ENCODE data around the gene SNRNP35. TPM values are rescaled to one million over a fixed set of nuclear protein-coding genes. Genes with fewer than 3 reads are reported as not detected.
"Not testable (repeated sequence)": the region's sequence is repeated elsewhere in the genome, so short reads cannot be mapped to it uniquely, and the experiment has no call there.

The SNRNP35 gene
- total RNA-seq, 1 donor from 2014 or later = 11.5 TPM

DNA sequence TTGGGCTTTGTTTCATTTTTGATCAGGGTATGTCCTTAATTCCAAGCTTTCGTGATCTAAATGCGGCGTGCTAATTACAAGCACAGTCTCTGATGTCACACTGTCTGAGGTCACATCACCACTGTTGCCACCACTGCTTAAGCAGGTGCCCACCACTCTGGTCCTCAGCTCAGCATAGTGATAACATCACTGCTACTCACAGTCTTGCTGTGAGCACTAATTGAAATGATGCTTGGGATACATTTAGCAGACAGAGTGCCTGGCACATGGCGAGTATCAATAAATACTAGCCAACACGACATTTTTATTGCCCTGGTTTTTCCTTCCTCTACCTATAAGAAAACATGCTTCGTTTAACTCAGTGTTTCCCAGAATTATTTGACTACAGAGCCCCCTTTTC is 29.3 kb upstream of the SNRNP35 start:
- TF ChIP-seq CTCF (IDR thresholded peaks at IDR 0.05; ENCODE audit: insufficient read depth, low read depth, low read length) (no peak), EZH2 (IDR thresholded peaks at IDR 0.05; ENCODE audit: insufficient read depth, low read length) (no peak)
- Histone ChIP-seq H2AFZ (ENCODE audit: low read depth, low read length) (no peak overlapping the region), H4K20me1 (ENCODE audit: insufficient read depth, low read length) (no peaks in the 10 kb centered on the region), H3K79me2 (ENCODE audit: insufficient read depth, low read length) (no peaks in the 10 kb centered on the region), H3K36me3 (ENCODE audit: insufficient read depth, low read length) (no peaks in the 10 kb centered on the region), H3K9me3 (ENCODE audit: insufficient read depth, low read depth, low read length) (no peaks in the 10 kb centered on the region), H3K4me2 (ENCODE audit: low read length) (no peak overlapping the region), H3K27ac (ENCODE audit: low read depth, low read length) (no peak overlapping the region), H3K9ac (ENCODE audit: low read length) (no peak overlapping the region), H3K27me3 (ENCODE audit: insufficient read depth, low read length) (no peaks in the 10 kb centered on the region), H3K4me3 (ENCODE audit: insufficient read depth, low read depth, low read length) (no peak overlapping the region), H3K4me1 (ENCODE audit: insufficient read depth, low read length) (no peaks in the 10 kb centered on the region)
- no peak overlapping the region for H3K27ac Mint-ChIP-seq (ENCODE audit: unreplicated experiment)
- DNase-seq (ENCODE audit: low read depth) (no peak), FAIRE-seq (no peak)
- H3K27me3 Mint-ChIP-seq (ENCODE audit: low read depth, unreplicated experiment) = no peaks in the 10 kb centered on the region
- no peaks in the 10 kb centered on the region for H3K9me3 Mint-ChIP-seq (ENCODE audit: unreplicated experiment)
- peaks cover 3% of the 10 kb centered on the region for H3K36me3 Mint-ChIP-seq (ENCODE audit: low read depth, unreplicated experiment)
- H3K4me1 Mint-ChIP-seq (ENCODE audit: low read depth, unreplicated experiment) = no peaks in the 10 kb centered on the region
- no peak overlapping the region for H3K4me3 Mint-ChIP-seq (ENCODE audit: unreplicated experiment)

- H3K4me3 ChIP-seq (ENCODE audit: insufficient read depth, low read depth, low read length); H2AFZ ChIP-seq (ENCODE audit: low read depth, low read length); H3K27me3 ChIP-seq (ENCODE audit: insufficient read depth, low read length); H3K4me2 ChIP-seq (ENCODE audit: low read length); H3K36me3 Mint-ChIP-seq (ENCODE audit: low read depth, unreplicated experiment); H3K4me3 Mint-ChIP-seq (ENCODE audit: unreplicated experiment); H3K36me3 ChIP-seq (ENCODE audit: insufficient read depth, low read length); FAIRE-seq; H3K4me1 Mint-ChIP-seq (ENCODE audit: low read depth, unreplicated experiment); DNase-seq (ENCODE audit: low read depth); H3K9me3 ChIP-seq (ENCODE audit: insufficient read depth, low read depth, low read length); H3K79me2 ChIP-seq (ENCODE audit: insufficient read depth, low read length); H3K4me1 ChIP-seq (ENCODE audit: insufficient read depth, low read length); H3K27ac Mint-ChIP-seq (ENCODE audit: unreplicated experiment); H3K27ac ChIP-seq (ENCODE audit: low read depth, low read length); H3K9me3 Mint-ChIP-seq (ENCODE audit: unreplicated experiment); H3K27me3 Mint-ChIP-seq (ENCODE audit: low read depth, unreplicated experiment); H3K9ac ChIP-seq (ENCODE audit: low read length); H4K20me1 ChIP-seq (ENCODE audit: insufficient read depth, low read length): not testable (repeated sequence)
These were observed 28.8 kb upstream of the SNRNP35 start for GRCh38 chr12:123429101-123429500.

- not testable (repeated sequence) for H2AFZ ChIP-seq (ENCODE audit: low read depth, low read length); H3K9ac ChIP-seq (ENCODE audit: low read length)
These were observed 25.8 kb upstream of the SNRNP35 start for GRCh38 chr12:123431951-123432817.

More at GRCh38 chr12:123431951-123432817, 25.8 kb upstream of the SNRNP35 start:
- H3K36me3 ChIP-seq (ENCODE audit: insufficient read depth, low read length); FAIRE-seq; H3K79me2 ChIP-seq (ENCODE audit: insufficient read depth, low read length); H3K4me1 Mint-ChIP-seq (ENCODE audit: low read depth, unreplicated experiment); H3K9me3 ChIP-seq (ENCODE audit: insufficient read depth, low read depth, low read length); DNase-seq (ENCODE audit: low read depth); H3K27me3 ChIP-seq (ENCODE audit: insufficient read depth, low read length); H3K4me3 Mint-ChIP-seq (ENCODE audit: unreplicated experiment); H3K4me1 ChIP-seq (ENCODE audit: insufficient read depth, low read length); H3K27me3 Mint-ChIP-seq (ENCODE audit: low read depth, unreplicated experiment); H4K20me1 ChIP-seq (ENCODE audit: insufficient read depth, low read length); H3K27ac Mint-ChIP-seq (ENCODE audit: unreplicated experiment); H3K9me3 Mint-ChIP-seq (ENCODE audit: unreplicated experiment); H3K36me3 Mint-ChIP-seq (ENCODE audit: low read depth, unreplicated experiment); H3K4me3 ChIP-seq (ENCODE audit: insufficient read depth, low read depth, low read length); H3K4me2 ChIP-seq (ENCODE audit: low read length); H3K27ac ChIP-seq (ENCODE audit: low read depth, low read length): not testable (repeated sequence)

Data from astrocyte (in vitro differentiated cells and primary cell).